ENCODE measurements around the gene TOR2A.

Gene TOR2A

DNA sequence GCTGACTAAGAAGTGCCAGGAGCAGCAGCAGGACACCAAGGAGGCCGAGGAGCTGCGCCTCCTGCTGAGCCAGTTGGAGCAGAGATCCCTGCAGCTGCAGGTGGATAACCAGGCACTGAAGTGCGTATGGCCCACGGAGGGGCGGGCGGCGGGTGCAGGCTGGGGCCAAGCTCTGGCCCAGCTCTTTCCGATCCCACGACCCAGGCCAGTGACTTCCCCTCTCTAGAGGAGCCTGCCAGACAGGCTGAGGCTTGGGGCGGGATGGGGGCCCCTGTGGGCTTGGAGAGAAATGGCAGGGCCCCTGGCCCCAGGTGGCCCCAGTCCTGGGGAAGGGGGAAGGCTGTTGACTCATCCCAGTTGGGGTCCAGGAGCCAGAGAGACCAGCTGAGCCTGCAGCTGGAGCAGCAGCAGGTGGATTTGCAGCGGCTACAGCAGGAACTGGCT is 23.2 kb downstream of the TOR2A start:
- no peaks in the 10 kb centered on the region for H3K27me3 ChIP-seq (ENCODE audit: insufficient read depth, low read length, poor library complexity)
- H3K9ac ChIP-seq (ENCODE audit: low read length) = no peak overlapping the region
- H3K4me3 ChIP-seq (ENCODE audit: low read length) = no peak overlapping the region
- no peak overlapping the region for H3K56ac ChIP-seq (ENCODE audit: low read length)
- no peak overlapping the region for H2BK5ac ChIP-seq (ENCODE audit: low read length)
- no CpG with 5 or more reads among the region's 11 CpGs for WGBS (ENCODE audit: extremely low coverage, insufficient coverage, low lambda C conversion rate)
- H3K4me1 ChIP-seq (ENCODE audit: control insufficient read depth, low read depth, low read length) = no peaks in the 10 kb centered on the region
- no peak overlapping the region for H2AK5ac ChIP-seq (ENCODE audit: low read length)
- H4K8ac ChIP-seq (ENCODE audit: low read depth, low read length) = no peak overlapping the region
- no peaks in the 10 kb centered on the region for H3K79me1 ChIP-seq (ENCODE audit: low read length)
- no peak overlapping the region for H2BK15ac ChIP-seq (replicated peaks; ENCODE audit: low read depth)
- H3K18ac ChIP-seq (ENCODE audit: low read length) = no peak overlapping the region
- DNase-seq = no peak
- no peaks in the 10 kb centered on the region for H3K79me2 ChIP-seq (ENCODE audit: control insufficient read depth, insufficient read depth, low read length)
- H3K27ac ChIP-seq (ENCODE audit: low read depth, low read length) = no peak overlapping the region
- no peak overlapping the region for H3K4me2 ChIP-seq (ENCODE audit: low read length)
- H3K36me3 ChIP-seq (ENCODE audit: control insufficient read depth, insufficient read depth, low read length) = no peaks in the 10 kb centered on the region
- no peak overlapping the region for H2BK120ac ChIP-seq (ENCODE audit: low read depth, low read length)
- H4K5ac ChIP-seq (ENCODE audit: low read length) = no peak overlapping the region
- H3K4ac ChIP-seq (ENCODE audit: low read depth, low read length) = no peak overlapping the region
- no peak overlapping the region for H3K23ac ChIP-seq (ENCODE audit: low read length)

DNA sequence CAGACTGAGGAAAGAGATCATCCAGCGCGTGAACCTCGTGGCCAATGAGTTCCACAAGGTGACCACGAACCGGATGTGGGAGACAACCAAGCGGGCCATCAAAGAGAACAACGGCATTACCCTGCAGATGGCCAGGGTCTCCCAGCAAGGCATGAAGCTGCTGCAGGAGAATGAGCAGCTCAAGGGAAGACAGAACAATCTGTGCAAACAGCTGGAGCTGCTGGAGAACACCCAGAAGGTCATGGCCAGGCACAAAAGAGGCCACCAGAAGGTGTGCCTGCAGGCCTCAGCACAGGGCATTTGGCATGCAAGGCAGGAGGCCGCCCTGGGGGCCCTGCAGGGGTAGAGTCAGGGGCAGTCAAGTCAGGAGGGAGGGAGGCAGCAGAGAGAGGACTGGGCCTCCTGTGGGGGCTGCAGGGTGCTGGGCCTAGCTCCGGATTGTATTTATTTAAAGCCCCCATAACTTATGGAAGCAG is 23.8 kb downstream of the TOR2A start:
- Histone ChIP-seq H3K18ac (ENCODE audit: low read length) (no peak overlapping the region), H3K4me3 (ENCODE audit: low read length) (no peak overlapping the region), H3K56ac (ENCODE audit: low read length) (no peak overlapping the region), H2AK5ac (ENCODE audit: low read length) (no peak overlapping the region), H3K79me1 (ENCODE audit: low read length) (no peaks in the 10 kb centered on the region), H2BK5ac (ENCODE audit: low read length) (no peak overlapping the region), H3K4ac (ENCODE audit: low read depth, low read length) (no peak overlapping the region), H2BK120ac (ENCODE audit: low read depth, low read length) (no peak overlapping the region), H3K9ac (ENCODE audit: low read length) (no peak overlapping the region), H3K36me3 (ENCODE audit: control insufficient read depth, insufficient read depth, low read length) (no peaks in the 10 kb centered on the region), H2BK15ac (replicated peaks; ENCODE audit: low read depth) (no peak overlapping the region), H3K4me1 (ENCODE audit: control insufficient read depth, low read depth, low read length) (no peaks in the 10 kb centered on the region), H4K5ac (ENCODE audit: low read length) (no peak overlapping the region), H3K27me3 (ENCODE audit: insufficient read depth, low read length, poor library complexity) (no peaks in the 10 kb centered on the region), H3K23ac (ENCODE audit: low read length) (no peak overlapping the region), H3K27ac (ENCODE audit: low read depth, low read length) (no peak overlapping the region), H4K8ac (ENCODE audit: low read depth, low read length) (no peak overlapping the region), H3K79me2 (ENCODE audit: control insufficient read depth, insufficient read depth, low read length) (no peaks in the 10 kb centered on the region), H3K4me2 (ENCODE audit: low read length) (no peak overlapping the region)
- WGBS (ENCODE audit: extremely low coverage, insufficient coverage, low lambda C conversion rate) = no CpG with 5 or more reads among the region's 9 CpGs
- no peak for DNase-seq

DNA sequence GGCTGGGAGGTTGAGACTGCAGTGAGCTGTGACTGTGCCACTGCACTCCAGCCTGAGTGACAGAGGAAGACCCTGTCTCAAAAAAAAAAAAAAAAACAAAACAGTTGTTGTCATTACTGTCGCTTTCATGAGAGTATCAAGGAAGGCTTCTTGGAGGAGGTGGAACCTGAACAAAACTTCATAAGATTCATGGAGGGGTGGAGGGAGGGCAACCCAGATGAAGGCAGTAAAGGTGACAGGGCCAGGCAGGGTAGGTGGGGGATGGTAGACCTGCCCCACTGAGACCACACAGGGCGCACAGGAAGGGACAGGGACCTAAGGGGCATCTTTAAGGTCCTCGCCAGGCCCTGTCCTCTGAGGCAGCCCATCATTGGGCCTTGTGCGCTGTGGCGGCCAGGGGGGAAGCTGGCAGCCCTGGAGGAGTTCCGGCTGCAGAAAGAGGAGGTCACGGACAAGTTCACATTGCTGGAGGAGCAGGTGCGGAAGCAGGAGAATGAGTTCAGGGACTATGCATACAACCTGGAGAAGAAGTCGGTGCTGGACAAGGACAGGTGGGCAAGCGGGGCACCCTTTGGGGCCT is 24.8 kb downstream of the TOR2A start:
- no peaks in the 10 kb centered on the region for H3K79me1 ChIP-seq (ENCODE audit: low read length)
- H2BK15ac ChIP-seq (replicated peaks; ENCODE audit: low read depth) = no peak overlapping the region
- H3K27me3 ChIP-seq (ENCODE audit: insufficient read depth, low read length, poor library complexity) = no peaks in the 10 kb centered on the region
- H4K5ac ChIP-seq (ENCODE audit: low read length) = no peak overlapping the region
- no peak overlapping the region for H3K9ac ChIP-seq (ENCODE audit: low read length)
- no peaks in the 10 kb centered on the region for H3K4me1 ChIP-seq (ENCODE audit: control insufficient read depth, low read depth, low read length)
- no peaks in the 10 kb centered on the region for H3K79me2 ChIP-seq (ENCODE audit: control insufficient read depth, insufficient read depth, low read length)
- no peak overlapping the region for H2BK5ac ChIP-seq (ENCODE audit: low read length)
- no peaks in the 10 kb centered on the region for H3K36me3 ChIP-seq (ENCODE audit: control insufficient read depth, insufficient read depth, low read length)
- H3K23ac ChIP-seq (ENCODE audit: low read length) = no peak overlapping the region
- H3K18ac ChIP-seq (ENCODE audit: low read length) = no peak overlapping the region
- no peak overlapping the region for H3K56ac ChIP-seq (ENCODE audit: low read length)
- no peak overlapping the region for H4K8ac ChIP-seq (ENCODE audit: low read depth, low read length)
- H3K4me3 ChIP-seq (ENCODE audit: low read length) = no peak overlapping the region
- H3K4me2 ChIP-seq (ENCODE audit: low read length) = no peak overlapping the region
- DNase-seq = no peak
- WGBS (ENCODE audit: extremely low coverage, insufficient coverage, low lambda C conversion rate) = no CpG with 5 or more reads among the region's 10 CpGs
- H3K27ac ChIP-seq (ENCODE audit: low read depth, low read length) = no peak overlapping the region
- H2AK5ac ChIP-seq (ENCODE audit: low read length) = no peak overlapping the region
- no peak overlapping the region for H3K4ac ChIP-seq (ENCODE audit: low read depth, low read length)
- H2BK120ac ChIP-seq (ENCODE audit: low read depth, low read length) = no peak overlapping the region

DNA sequence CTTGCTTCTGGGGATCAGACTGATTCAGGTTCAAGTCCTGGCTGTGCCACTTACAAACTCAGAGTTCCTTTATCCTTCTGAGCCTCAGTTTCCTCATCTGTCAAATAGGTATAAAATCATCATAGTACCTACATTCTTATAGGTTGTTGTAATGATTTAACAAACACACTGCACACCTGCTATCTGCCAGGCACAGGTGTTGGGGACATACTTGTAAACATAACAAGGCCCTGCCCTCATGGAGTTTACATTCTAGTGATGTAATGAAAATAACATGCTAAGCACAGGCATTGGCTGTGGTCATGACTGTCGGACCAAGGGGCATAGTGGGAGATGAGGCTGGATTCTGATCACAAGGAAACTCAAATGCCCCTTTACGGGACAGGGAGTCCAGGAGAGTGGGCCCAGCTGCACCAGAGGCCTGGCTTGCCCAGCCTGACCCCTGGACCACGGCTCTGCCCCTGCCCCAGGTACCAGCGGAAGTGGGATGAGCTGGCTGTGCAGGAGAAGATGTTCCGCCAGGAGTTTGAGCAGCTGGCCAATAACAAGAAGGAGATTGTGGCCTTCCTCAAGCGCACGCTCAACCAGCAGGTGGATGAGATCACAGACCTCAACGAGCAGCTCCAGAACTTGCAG is 26.0 kb downstream of the TOR2A start:
- Histone ChIP-seq H2AK5ac (ENCODE audit: low read length) (no peak overlapping the region), H3K4me2 (ENCODE audit: low read length) (no peak overlapping the region), H4K8ac (ENCODE audit: low read depth, low read length) (no peak overlapping the region), H3K56ac (ENCODE audit: low read length) (no peak overlapping the region), H4K5ac (ENCODE audit: low read length) (no peak overlapping the region), H2BK15ac (replicated peaks; ENCODE audit: low read depth) (no peak overlapping the region), H3K23ac (ENCODE audit: low read length) (no peak overlapping the region), H3K4me3 (ENCODE audit: low read length) (no peak overlapping the region), H3K27me3 (ENCODE audit: insufficient read depth, low read length, poor library complexity) (no peaks in the 10 kb centered on the region), H3K4ac (ENCODE audit: low read depth, low read length) (no peak overlapping the region), H3K79me1 (ENCODE audit: low read length) (no peaks in the 10 kb centered on the region), H3K36me3 (ENCODE audit: control insufficient read depth, insufficient read depth, low read length) (no peaks in the 10 kb centered on the region), H3K4me1 (ENCODE audit: control insufficient read depth, low read depth, low read length) (no peaks in the 10 kb centered on the region), H3K18ac (ENCODE audit: low read length) (no peak overlapping the region), H2BK120ac (ENCODE audit: low read depth, low read length) (no peak overlapping the region), H3K9ac (ENCODE audit: low read length) (no peak overlapping the region), H2BK5ac (ENCODE audit: low read length) (no peak overlapping the region), H3K27ac (ENCODE audit: low read depth, low read length) (no peak overlapping the region), H3K79me2 (ENCODE audit: control insufficient read depth, insufficient read depth, low read length) (no peaks in the 10 kb centered on the region)
- no CpG with 5 or more reads among the region's 8 CpGs for WGBS (ENCODE audit: extremely low coverage, insufficient coverage, low lambda C conversion rate)
- no peak for DNase-seq

DNA sequence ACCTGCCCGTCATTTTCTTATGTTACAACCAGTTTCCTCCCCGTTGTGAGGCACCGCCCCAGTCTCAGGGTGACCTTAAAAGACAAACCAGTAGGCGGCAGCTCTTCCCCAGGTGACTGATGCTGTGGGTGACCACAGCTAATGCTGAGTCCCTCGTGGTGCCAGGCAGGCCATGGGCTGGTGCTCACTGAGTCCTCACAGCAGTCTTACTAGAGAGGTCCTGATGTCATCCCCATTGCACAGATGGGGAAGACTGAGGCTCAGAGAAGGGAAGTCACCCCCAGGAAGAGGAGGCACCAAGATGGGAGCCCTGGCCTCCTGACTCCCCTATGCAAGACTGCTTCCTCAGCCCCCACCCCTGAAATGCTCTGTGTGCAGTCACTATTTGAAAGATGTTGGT is 27.3 kb downstream of the TOR2A start:
- Histone ChIP-seq H3K4ac (ENCODE audit: low read depth, low read length) (no peak overlapping the region), H4K5ac (ENCODE audit: low read length) (no peak overlapping the region), H4K8ac (ENCODE audit: low read depth, low read length) (no peak overlapping the region), H3K36me3 (ENCODE audit: control insufficient read depth, insufficient read depth, low read length) (no peaks in the 10 kb centered on the region), H3K4me2 (ENCODE audit: low read length) (no peak overlapping the region), H3K27me3 (ENCODE audit: insufficient read depth, low read length, poor library complexity) (no peaks in the 10 kb centered on the region), H2BK15ac (replicated peaks; ENCODE audit: low read depth) (no peak overlapping the region), H3K79me1 (ENCODE audit: low read length) (no peaks in the 10 kb centered on the region), H2AK5ac (ENCODE audit: low read length) (no peak overlapping the region), H3K4me3 (ENCODE audit: low read length) (no peak overlapping the region), H3K23ac (ENCODE audit: low read length) (no peak overlapping the region), H2BK5ac (ENCODE audit: low read length) (no peak overlapping the region), H3K79me2 (ENCODE audit: control insufficient read depth, insufficient read depth, low read length) (no peaks in the 10 kb centered on the region), H3K9ac (ENCODE audit: low read length) (no peak overlapping the region), H3K56ac (ENCODE audit: low read length) (no peak overlapping the region), H3K18ac (ENCODE audit: low read length) (no peak overlapping the region), H3K4me1 (ENCODE audit: control insufficient read depth, low read depth, low read length) (no peaks in the 10 kb centered on the region), H3K27ac (ENCODE audit: low read depth, low read length) (no peak overlapping the region), H2BK120ac (ENCODE audit: low read depth, low read length) (no peak overlapping the region)
- WGBS (ENCODE audit: extremely low coverage, insufficient coverage, low lambda C conversion rate) = no CpG with 5 or more reads among the region's 5 CpGs
- DNase-seq = peak; percentile 58

DNA sequence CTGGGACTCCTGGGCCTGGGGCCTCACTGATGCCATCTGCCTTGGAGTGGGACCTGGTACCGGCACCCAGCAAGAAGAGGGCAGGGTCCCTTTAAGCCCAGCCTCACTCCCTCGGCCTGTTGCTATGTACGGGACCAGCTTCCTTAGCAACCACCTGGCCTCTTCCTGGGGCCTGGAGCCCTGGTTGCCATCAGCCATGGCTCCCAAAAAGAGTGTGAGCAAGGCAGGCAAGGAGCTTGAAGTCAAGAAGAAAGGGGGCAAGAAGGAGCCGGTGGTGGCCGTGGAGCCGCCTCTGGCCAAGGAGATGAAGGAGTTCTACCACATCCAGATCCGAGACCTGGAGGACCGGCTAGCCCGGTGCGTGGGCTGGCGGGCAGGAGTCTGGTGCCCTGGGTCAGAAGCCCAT is 28.3 kb downstream of the TOR2A start, which contains the start of gene CFAP157:
TSS of gene CFAP157 (plus strand) at position 153 of the 406 bp plus-strand sequence. CDS start at position 197, 44 bp downstream.
- no peak within 1 kb of the TSS for H3K4ac ChIP-seq (ENCODE audit: low read depth, low read length)
- H4K5ac ChIP-seq (ENCODE audit: low read length) = no peak within 1 kb of the TSS
- no peaks in the 10 kb centered on the region for H3K79me1 ChIP-seq (ENCODE audit: low read length)
- H3K4me2 ChIP-seq (ENCODE audit: low read length) = no peak within 1 kb of the TSS
- no peaks in the 10 kb centered on the region for H3K36me3 ChIP-seq (ENCODE audit: control insufficient read depth, insufficient read depth, low read length)
- H3K18ac ChIP-seq (ENCODE audit: low read length) = no peak within 1 kb of the TSS
- no peak within 1 kb of the TSS for H3K23ac ChIP-seq (ENCODE audit: low read length)
- H3K4me3 ChIP-seq (ENCODE audit: low read length) = no peak within 1 kb of the TSS
- no peak within 1 kb of the TSS for H2BK120ac ChIP-seq (ENCODE audit: low read depth, low read length)
- no peaks in the 10 kb centered on the region for H3K4me1 ChIP-seq (ENCODE audit: control insufficient read depth, low read depth, low read length)
- H3K79me2 ChIP-seq (ENCODE audit: control insufficient read depth, insufficient read depth, low read length) = no peaks in the 10 kb centered on the region
- no peak within 1 kb of the TSS for H2BK5ac ChIP-seq (ENCODE audit: low read length)
- no peak within 1 kb of the TSS for H4K8ac ChIP-seq (ENCODE audit: low read depth, low read length)
- no peak within 1 kb of the TSS for H3K9ac ChIP-seq (ENCODE audit: low read length)
- no peak within 1 kb of the TSS for H3K27ac ChIP-seq (ENCODE audit: low read depth, low read length)
- H3K27me3 ChIP-seq (ENCODE audit: insufficient read depth, low read length, poor library complexity) = no peaks in the 10 kb centered on the region
- H3K56ac ChIP-seq (ENCODE audit: low read length) = no peak within 1 kb of the TSS
- H2BK15ac ChIP-seq (replicated peaks; ENCODE audit: low read depth) = no peak within 1 kb of the TSS
- peak; percentile 77 for DNase-seq
- no peak within 1 kb of the TSS for H2AK5ac ChIP-seq (ENCODE audit: low read length)
- no CpG with 5 or more reads among the region's 11 CpGs for WGBS (ENCODE audit: extremely low coverage, insufficient coverage, low lambda C conversion rate)
